GM21528 (cell line): ENCODE data around the gene SMIM5.

Experiments used
- ATAC-seq: cut with Tn5 transposase; IDR thresholded peaks from one replicate; pipeline ENCODE4 v1.9.1; 2021; ENCODE audit warnings: mild to moderate bottlenecking, moderate library complexity; ENCODE audit not compliant: unreplicated experiment, low FRiP score

Gene SMIM5

DNA sequence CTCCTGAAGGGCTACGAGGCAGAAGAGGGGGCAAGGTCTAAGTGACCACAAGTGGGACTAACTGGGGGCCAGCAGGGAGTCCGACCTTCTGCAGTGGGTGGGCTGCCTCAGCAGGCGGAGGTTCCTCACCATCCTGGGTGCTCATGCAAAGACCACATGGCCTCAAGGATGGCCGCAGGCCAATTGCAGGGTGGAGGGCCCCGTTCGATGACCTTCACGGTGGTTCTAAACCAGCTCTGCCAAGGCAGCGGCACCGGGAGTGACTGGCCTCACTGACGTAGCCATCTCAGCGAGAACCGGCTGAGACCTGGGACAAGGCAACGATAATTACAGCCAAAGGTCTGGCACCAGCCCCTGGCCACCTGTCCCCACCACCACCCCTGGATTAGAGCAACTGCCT is 5.7 kb downstream of the SMIM5 start:
- no peak for ATAC-seq

DNA sequence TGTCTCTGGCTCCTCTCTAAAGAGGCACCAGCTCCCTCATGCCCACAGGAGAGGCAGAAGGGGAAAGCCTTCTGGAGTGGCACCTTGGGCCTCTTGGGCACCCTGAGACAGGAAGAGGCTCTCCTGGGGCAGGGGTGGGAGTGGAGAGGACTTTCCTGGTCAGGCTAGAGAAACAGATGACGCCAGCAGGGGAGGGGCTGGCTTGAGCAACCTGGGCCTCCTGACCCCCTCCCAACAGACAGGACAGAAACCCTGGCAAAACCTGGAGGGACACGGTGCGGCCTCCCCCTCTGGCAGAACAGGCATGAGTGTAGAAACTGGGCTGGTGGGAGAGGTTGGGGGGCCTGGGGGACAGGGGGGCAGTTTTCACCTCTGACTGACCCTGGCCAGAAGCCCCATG is 6.1 kb downstream of the SMIM5 start:
- no peak for ATAC-seq

DNA sequence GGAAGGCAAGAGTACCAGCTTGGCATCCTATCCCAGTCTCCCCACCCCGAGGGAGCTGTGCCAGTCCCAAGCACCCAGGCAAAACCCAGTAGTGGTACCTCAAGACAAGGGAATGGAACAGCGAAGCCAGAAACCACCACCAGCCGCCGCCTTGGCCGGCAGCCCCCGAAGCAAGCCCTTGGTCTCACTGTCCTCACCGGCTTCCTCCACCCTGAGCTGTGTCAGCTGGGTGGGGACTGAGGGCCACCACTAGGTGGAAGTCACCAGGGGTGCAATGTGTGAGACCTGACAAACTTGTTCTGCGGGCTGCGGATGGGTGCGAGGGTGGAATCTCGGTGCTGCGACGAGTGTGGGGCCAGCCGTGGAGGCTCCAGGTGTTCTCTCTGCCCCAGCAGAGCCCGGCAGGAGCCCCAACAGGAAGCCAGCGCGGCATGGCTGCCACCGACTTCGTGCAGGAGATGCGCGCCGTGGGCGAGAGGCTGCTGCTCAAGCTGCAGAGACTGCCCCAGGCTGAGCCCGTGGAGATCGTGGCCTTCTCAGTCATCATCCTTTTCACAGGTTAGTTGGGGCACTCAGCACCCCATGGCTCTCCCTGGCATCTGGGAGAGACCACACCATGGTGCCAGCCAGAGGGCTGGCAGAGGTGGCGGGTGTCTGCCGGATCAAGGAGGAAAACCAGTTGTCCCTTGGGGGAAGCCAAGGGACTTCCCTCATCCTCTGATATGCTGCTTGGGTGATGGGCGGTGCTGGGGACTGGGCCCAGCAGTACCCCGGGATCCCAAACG is 6.7 kb downstream of the SMIM5 start:
- no peak for ATAC-seq

DNA sequence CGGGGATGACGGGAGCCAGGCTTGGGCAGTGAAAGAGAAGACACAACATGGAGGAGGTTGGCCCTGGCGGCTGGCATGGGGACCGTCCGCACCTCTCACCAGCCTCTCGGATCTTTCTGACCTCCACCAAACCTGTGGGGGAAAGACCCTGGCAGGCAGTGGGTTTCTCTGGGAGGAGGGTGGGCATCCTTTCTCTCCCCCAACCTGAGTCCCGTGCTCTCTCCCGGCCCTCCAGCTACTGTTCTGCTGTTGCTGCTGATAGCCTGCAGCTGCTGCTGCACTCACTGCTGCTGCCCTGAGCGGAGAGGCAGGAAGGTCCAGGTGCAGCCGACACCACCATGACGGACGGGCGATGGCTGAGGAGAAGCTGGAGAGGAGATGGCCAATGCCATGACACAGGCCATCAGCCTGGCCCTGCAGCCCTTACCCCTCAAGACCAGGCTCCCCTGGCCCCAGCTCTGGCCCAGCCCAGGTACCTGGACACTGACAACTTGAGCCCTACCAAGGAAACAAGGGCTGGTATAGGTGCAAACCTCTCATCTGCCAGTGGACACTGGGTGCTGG is 7.4 kb downstream of the SMIM5 start:
- ATAC-seq, result no peak

DNA sequence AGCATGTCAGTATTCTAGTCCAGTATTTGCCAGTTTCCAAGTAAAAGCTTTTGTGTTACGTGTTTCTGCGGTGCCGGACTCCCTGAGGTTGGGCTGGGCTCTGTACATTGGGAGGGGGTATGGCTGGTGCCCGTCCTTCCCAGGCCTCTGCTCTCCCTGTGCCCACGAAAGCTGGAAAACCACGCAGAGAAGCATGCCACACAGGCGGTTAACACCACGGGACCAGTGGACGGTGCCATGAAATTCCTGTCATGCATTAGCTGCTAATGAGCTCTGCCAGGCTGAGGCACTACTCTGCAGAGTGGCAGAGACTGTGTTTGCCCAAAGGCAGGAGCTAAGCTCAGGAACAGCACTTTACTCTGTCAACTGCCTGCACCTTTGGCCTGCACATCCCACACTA is 8.1 kb downstream of the SMIM5 start:
- no peak for ATAC-seq

DNA sequence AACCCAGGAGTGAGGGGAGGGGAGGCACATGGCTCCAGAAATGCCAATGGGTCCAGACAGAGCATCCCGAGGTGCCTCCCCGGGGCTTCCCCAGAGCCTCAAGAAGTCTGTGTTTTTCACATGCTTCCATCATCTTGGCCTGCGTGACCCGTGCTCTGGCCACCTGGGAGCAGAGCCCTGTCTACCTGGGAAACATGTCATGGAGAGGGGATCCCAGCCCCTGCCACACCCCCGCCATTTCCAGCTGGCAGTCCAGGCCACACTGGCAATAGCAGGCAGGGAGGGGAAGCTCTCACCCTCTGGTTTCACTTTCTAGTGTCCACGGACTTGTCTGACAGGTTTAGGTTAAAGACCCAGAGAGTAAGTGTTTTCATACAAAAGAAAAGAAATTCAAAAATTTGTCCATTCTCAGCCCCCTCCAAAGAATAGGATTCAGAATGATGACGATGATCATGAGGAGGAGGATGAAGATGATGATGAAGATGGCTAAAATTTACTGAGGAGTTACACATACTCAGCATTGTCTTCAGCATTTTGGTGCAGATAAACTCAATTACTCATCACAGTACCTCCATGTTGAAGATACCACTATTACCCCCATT is 9.0 kb downstream of the SMIM5 start:
- ATAC-seq, result no peak

DNA sequence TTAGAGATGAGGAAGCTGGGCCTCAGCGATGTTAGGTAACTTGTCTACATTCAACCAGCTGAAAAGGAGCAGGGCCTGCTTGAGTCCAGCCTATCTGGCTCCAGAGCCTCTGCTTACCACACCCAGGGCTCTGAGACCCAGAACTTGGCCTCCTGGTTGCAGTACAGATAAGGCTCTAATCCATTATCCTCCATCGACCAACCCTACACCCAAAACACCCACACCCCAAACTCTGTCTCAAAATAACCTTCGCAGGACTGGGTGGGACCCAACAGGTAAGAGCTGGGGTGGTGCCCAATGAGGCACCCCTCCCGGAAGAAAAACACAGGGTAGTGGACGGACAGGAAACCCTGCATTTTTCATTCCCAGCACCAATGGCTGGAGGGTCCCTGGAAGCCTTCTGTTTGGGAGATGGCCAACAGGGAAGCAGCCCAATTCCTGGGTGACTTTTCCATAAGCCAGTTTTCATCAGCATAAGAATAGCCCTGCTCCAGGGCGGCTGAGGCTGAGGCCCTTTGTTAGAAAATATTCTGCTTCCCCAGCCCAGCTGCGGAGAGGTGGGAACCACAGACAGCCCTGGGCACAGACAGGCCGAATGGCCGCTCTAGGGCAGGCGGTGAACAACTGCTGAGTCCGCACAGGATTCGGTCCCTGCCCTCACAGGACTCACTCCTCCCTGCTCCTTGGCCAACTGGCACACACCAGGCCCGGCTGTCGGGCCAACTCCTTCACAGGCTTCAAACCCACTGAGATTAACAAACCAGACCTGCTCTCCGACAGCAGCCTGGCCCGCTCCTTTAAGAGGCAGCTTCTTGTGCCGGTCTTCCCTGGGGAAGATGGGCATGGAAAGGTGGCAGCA is 9.8 kb downstream of the SMIM5 start:
- ATAC-seq, result no peak

DNA sequence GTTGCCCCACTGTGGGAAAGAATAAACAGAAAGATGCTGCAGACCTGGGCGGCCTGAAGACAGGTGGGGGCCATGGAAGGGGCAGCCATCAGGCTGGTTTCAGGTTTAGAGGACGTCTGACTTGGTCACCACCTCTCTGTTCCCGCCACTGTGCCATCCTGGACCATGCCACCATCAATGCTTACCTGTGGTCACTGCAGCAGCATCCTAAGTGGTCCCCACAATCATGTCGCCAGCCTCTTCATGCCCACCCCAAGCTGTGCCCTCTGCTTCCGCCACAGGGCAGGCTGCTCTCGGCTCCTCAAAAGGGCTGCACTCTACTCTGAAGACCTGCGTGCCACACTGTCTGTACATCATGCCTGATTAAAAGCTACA is 10.4 kb downstream of the SMIM5 start:
- ATAC-seq, result no peak

DNA sequence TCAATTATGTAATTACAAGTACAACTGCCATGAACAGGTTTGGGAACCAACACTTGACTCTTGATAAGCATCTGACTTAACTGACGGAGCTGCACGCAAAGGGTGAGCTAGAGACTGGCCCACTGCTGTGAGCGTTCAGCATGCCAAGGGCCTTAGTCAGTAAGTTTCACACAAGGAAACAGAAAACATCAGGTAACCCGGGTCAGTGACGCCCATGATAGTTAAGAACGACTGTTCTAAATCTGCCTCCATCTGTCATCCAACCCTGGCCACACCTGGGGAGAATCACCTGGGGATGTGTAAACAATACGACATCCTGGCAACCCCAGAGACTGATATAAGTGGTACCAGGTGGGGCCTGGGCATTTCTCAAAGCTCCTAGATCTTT is 12.3 kb downstream of the SMIM5 start:
- no peak for ATAC-seq

DNA sequence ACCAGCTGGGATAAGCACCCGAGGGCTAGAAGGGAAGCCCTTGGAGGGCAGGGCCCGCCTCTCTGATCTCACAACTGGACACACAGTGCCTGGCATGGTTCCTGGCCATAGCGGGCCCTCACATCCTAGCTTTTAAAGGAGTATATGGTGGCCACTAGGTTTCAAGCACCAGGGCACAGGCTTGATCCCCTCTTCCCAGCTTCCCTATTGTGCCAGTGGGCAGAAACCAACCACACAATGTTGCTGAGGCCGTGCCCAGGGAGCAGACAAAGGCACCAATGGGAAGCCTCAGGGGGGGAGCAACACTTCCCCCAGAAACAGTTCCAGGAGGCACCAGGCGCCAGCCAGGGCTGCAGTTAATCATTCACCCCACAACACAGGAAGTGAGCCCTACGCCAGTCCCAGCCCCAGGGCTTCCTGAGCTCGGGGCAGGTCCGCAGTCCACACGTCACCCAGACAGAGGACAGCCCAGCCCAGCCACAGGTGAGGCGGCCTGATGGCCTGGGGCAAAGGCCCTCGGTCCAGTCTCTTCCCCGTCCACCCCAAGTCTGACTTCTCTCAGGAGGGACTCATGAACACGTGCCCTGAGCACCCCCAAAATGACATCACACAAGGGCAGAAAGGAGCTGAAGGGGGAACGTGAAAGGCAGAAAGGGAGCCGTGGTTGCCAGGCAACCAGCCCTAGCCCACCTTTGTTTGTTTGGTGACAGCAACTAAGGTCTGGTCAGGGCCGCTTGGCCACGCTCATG is 12.8 kb downstream of the SMIM5 start:
- no peak for ATAC-seq

DNA sequence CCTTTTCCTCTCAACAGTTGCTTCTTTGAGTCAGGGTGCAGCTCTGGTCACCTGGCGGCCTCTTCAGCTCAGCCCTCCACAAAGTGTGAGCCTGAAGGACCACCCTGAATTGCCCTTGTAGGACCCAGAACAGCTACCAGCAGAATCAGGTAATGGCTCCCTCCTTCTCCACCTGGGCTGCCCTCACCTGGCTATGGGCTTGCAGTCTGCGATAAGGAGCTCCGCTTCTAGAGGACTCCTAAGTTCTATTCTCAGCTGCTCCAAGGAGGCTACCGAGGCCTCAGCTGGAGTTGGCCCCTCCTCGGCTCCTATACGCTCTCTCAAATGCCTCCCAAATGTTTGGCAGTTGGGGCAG is 13.4 kb downstream of the SMIM5 start:
- no peak for ATAC-seq

DNA sequence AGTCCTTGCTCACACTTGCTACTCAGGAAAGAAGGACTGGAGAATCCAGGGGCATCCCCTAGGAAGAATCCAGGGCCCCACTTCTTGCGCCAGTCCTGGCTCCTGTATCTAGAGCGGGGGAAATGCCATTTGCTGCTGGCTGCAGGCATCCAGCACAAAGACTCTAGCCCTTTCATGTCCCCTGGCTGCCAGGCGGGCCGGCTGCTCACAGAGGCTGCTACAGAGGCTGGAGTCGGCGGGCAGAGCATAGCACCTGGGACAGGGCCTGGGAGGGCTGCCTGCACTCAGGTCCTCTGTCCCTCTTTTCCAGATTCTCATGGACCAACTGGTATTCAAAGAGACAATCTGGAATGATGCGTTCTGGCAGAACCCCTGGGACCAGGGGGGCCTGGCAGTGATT is 13.8 kb downstream of the SMIM5 start:
- no peak for ATAC-seq

DNA sequence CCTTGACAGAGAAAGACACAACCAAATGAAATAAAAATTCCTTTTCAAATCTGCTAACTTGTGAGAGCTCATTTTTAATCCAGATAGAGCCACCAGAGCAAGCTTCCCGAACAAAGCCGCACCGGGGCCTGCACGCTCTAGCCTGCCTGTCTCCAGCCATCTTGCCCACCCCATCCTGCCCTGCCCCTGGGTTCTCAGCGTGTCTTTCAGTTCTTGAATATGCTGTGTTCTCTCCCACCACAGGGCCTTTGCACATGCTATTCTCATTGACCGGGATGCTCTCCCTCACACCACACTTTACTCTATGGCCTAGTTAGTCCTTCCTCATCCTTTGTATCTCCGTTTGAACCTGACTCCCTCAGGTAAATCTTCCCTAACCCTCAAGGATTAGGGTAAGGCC is 14.7 kb downstream of the SMIM5 start:
- ATAC-seq, result no peak

DNA sequence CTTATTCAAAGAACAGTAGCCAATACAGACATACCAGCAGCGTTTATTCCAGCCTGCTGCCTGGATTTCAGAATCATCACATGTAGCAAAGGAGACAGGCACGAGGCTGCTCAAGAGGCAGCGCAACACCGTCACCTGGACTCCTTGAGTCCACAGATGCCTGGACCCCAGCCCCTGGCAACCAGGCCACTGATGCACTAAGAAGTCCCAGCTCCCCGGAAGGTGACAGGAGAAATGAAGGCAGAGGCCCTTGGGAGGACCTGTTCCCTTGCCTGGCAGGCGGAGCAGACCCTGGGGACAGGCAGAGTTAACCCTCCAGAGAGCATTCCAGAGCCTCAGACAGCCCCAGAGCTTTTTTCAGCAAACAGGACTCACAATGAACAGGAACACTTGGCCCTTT is 16.5 kb downstream of the SMIM5 start:
- ATAC-seq, result no peak

DNA sequence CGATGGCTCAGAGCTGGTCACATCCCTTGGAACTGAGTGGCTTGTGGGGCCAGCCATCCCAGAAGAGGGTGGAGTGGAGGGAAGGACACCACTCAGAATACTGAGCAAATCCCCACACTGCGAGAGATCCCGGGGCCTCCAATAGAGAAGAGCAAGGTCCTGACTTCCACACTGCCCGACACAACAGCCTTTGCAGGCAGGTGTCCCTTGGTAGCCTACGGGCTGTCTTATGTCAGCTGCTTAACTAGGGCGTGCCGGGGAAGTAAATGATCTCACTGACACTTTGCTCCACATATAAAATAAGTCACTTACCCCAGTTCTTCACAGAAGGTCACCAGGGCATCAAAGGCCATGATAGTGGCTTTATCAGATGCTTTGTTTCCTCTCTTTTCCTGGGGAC is 17.6 kb downstream of the SMIM5 start:
- no peak for ATAC-seq

DNA sequence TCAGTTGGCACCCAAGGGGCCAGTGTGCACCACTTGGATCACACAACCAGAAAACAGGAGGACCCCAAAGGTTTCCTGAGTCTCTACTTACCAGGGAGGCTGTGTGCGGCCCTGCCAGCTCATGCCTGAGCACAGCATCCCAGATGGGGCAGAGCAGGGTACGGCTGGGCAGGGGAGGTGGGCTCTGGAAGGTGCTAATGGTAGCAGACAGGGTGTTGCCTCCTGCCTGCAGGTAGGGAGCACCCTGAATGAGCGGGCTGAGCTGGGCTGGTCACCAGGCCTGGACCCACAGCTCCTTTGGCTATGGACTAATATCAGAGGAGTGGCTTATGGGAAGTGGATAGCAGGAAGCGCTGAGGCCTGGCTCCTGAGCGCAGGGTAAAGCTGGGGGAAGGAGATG is 19.1 kb downstream of the SMIM5 start:
- ATAC-seq, result no peak

DNA sequence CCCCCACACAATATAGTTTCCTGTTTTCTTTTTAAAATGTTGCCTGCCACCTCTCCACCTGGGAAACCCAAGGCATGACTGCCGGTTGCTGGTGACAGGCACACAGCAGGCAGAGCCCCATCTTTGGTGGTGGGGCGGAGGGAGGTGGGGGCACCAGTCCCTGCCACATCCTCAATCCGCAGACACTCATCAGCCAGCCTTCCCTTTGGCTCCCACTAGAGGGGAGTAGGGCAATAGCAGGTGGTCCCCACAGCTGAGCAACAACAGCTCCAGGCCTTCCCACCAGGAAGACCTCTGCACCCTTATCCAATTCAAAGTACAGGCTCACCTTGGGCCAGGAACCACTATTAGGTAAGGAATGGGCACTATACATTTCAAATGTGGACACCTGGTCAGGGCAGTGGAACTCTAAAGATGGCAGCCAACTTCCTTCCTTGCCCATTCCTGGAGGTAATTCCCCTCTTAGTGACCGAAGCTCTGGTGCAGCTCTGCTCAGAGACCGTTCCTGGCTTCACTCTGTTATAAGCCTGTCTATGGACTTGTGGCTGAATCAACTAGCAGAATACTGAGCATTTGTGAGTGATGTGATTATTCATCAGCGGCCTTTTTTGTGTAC is 19.8 kb downstream of the SMIM5 start:
- ATAC-seq, result no peak

DNA sequence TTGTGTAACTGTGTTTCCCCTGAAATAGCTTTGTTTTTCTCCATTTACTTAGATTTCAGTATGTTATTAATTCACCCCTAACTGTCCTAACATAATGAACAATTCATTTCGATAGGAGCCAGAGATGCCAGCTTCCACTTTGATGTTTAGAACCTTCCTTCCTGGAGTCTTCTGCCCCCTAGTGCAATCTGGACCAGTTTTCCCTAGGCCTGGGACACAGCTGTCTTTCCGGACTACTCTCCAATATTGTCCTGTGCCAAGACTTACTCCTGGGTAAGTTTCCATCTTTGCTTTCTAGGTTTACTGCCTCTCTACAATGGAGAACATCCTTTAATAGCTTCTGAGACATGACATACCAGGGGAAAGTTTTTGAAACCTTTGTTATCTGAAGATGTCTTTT is 20.9 kb downstream of the SMIM5 start:
- no peak for ATAC-seq

DNA sequence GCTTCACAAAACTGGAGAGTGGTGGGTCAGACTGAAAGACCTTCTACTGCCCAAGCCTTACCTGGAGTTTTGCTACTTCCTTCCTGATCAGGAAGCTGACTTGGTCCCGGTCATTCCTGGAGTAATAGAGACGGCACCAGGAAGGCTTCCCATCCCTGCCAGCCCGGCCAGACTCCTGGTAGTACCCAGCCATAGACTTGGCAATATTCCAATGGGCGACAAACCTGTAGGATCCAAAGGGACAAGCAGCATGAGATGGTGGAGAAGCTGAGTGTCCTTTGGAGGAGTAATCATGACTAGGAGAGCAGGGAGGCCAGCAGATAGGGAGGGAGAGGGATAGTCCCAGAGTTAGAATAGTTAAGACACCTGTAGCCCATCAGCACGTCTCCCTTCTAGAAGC is 25.0 kb downstream of the SMIM5 start:
- no peak for ATAC-seq

DNA sequence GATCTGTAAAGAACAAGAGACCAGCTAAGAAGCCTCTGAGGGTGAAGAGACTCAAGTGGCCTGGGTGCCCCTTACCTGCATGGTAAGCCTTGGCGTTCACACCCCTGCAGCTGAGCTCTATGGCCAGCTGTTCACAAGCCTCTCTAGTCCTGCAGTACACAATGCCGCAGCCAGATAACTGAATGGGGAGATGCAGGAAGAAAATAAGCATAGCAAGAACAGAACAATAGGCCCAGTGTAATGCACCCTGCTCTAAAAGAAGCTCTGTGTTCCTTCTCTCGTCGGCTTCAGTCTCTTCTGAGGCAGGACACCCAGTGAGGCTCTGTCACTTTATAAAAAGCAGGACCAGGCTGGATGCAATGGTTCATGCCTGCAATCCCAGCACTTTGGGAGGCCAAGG is 28.3 kb downstream of the SMIM5 start:
- no peak for ATAC-seq
